Measurements from ENCODE around the gene NF2. TPM values are rescaled to one million over a fixed set of nuclear protein-coding genes. Genes with fewer than 3 reads are reported as not detected.

NF2 gene
- total RNA-seq, 1 experiment from 2014 or later = 50.9 TPM

DNA sequence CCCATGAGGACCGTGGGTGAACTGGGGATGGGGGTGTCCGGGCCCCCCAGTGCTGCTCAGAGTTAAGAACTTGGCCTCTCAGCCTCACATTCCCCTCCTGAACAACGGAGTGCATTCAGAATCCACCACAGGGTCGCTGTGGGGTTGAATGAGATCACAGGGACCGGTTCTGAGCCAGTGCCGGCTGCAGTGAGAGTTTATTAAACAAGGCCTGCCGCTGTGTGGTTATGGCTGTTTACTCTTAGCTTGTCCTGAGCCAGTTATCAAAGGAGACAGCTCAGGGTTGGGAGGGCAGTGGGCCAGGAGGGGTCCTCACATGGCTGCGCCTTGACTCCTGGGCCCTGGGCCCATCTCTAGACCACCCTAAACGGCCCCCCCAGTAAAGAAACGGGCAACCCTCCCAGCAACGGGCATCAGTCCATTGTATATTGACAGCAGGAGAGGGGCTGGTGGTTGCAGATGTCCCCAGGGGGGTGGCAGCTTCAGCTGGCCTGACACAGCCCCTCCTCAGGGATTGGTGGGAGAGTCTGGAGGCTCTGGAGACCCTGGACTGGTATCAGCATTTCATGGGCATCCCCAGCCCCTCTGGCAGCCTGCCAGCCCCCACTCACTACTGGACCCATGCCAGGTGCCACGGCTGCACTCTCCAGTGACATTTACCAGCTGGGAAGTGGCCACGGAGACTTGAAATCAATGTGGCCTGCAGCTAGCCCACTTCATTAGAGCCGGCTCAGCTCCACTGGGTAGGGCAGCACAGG lies 101.3 kb downstream of the NF2 start:
- Histone ChIP-seq H3K4ac (ENCODE audit: low read depth, low read length) (no peak overlapping the region), H2BK20ac (ENCODE audit: low read depth, low read length, poor library complexity, severe bottlenecking) (no peak overlapping the region), H4K91ac (ENCODE audit: insufficient read length, low read depth, low read length) (no peak overlapping the region), H3K56ac (ENCODE audit: insufficient read length, low read depth, low read length) (no peak overlapping the region), H3K27ac (ENCODE audit: insufficient read length, low read depth, low read length) (no peak overlapping the region), H2AK5ac (ENCODE audit: insufficient read length, low read length) (no peak overlapping the region), H4K8ac (replicated peaks; ENCODE audit: insufficient read length, low read depth, low read length) (no peak overlapping the region), H3K14ac (ENCODE audit: insufficient read depth, low read length) (no peak overlapping the region), H3K9ac (ENCODE audit: extremely low read depth, insufficient read length, low read length) (no peak overlapping the region), H3T11ph (ENCODE audit: low read length) (no peak overlapping the region), H2BK5ac (ENCODE audit: insufficient read length, low read length) (no peak overlapping the region), H3K23me2 (ENCODE audit: insufficient read length, low read depth, low read length, poor library complexity, severe bottlenecking) (peaks cover 9% of the 10 kb centered on the region), H3K4me1 (ENCODE audit: insufficient read depth, low read length) (peaks cover 6% of the 10 kb centered on the region; the same call in 1 of the 2 replicates), H4K20me1 (ENCODE audit: control insufficient read depth, insufficient read depth, insufficient read length) (no peaks in the 10 kb centered on the region), H3K4me2 (ENCODE audit: insufficient read depth, insufficient read length, low read length) (no peak overlapping the region), H4K5ac (ENCODE audit: insufficient read length, low read depth, low read length) (no peak overlapping the region), H2AFZ (ENCODE audit: low read length) (no peak overlapping the region), H2BK15ac (ENCODE audit: low read depth, low read length) (no peak overlapping the region), H2BK12ac (ENCODE audit: insufficient read length, low read depth, low read length) (no peak overlapping the region), H3K79me2 (ENCODE audit: insufficient read depth, low read length) (no peaks in the 10 kb centered on the region), H3K79me1 (ENCODE audit: insufficient read depth, low read depth, low read length, poor library complexity, severe bottlenecking) (no peaks in the 10 kb centered on the region), H3K9me3 (ENCODE audit: control insufficient read depth, low read depth, low read length) (no peaks in the 10 kb centered on the region), H2BK120ac (ENCODE audit: low read depth, low read length, poor library complexity, severe bottlenecking) (no peak overlapping the region), H3K23ac (ENCODE audit: insufficient read length, low read depth, low read length) (no peak overlapping the region), H3K18ac (ENCODE audit: insufficient read length, low read depth, low read length) (no peak overlapping the region), H3K27me3 (ENCODE audit: insufficient read depth, low read length) (no peaks in the 10 kb centered on the region; the same call in 1 of the 2 replicates)
- no peak overlapping the region for H3K27ac Mint-ChIP-seq
- peaks cover 41 to 62% of the 10 kb centered on the region in 2 experiments for H3K4me1 Mint-ChIP-seq
- peaks cover 95% of the 10 kb centered on the region for H3K27me3 Mint-ChIP-seq (ENCODE audit: low read depth)
- H3K9me3 Mint-ChIP-seq = no peaks in the 10 kb centered on the region
- no peak overlapping the region for H3K4me3 Mint-ChIP-seq
- no CpG with 5 or more reads among the region's 14 CpGs for WGBS (ENCODE audit: extremely low coverage, insufficient read length, low lambda C conversion rate)
- TF ChIP-seq, protein P1, sequence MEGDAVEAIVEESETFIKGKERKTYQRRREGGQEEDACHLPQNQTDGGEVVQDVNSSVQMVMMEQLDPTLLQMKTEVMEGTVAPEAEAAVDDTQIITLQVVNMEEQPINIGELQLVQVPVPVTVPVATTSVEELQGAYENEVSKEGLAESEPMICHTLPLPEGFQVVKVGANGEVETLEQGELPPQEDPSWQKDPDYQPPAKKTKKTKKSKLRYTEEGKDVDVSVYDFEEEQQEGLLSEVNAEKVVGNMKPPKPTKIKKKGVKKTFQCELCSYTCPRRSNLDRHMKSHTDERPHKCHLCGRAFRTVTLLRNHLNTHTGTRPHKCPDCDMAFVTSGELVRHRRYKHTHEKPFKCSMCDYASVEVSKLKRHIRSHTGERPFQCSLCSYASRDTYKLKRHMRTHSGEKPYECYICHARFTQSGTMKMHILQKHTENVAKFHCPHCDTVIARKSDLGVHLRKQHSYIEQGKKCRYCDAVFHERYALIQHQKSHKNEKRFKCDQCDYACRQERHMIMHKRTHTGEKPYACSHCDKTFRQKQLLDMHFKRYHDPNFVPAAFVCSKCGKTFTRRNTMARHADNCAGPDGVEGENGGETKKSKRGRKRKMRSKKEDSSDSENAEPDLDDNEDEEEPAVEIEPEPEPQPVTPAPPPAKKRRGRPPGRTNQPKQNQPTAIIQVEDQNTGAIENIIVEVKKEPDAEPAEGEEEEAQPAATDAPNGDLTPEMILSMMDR (conservative IDR thresholded peaks at IDR 0.05) = no peak
- H3K36me3 Mint-ChIP-seq (ENCODE audit: insufficient read depth in 1 of 3, low read depth in 3 of 3) = no peaks in the 10 kb centered on the region; a peak in 1 of 7 replicates
- DNase-seq = no peak

Measured in H9 (cell line).